Common myeloid progenitor, CD34-positive (primary cell): Measurements from ENCODE around the gene HOXA4.

Experiments
- CTCF ChIA-PET: fragments of 350-600 bp; sonication (Branson Sonifier 250); formaldehyde crosslinking; loops from one replicate; lab custom pipeline; 2021; ENCODE audit warnings: antibody characterized with exemption; lab: Charles Lee
- POLR2A ChIA-PET: fragments of 350-600 bp; sonication (Branson Sonifier 250); formaldehyde crosslinking; loops from one replicate; lab custom pipeline; 2021; ENCODE audit warnings: antibody characterized with exemption; lab: Charles Lee
- DNase-seq, 3 donors: peaks; one replicate each; pipeline versions ENCODE4 v3.0.0 to v3.0.0-alpha.2; 2013
- H3K27ac ChIP-seq, 2 experiments: 1 replicate in 1 of 2; 2 replicates in 1 of 2; pipeline ENCODE4 v1.7.0; 2013; ENCODE audit warnings: inconsistent platforms in 2 of 2, low read length in 2 of 2, mild to moderate bottlenecking in 2 of 2, low read depth in 1 of 2, moderate library complexity in 1 of 2; ENCODE audit not compliant: severe bottlenecking in 2 of 2, insufficient read depth in 1 of 2, poor library complexity in 1 of 2
- H3K27me3 ChIP-seq, 5 experiments: replicated peaks in 2 of 5; 1 replicate in 3 of 5; 2 replicates in 2 of 5; pipeline versions ENCODE4 v1.6.1 to v1.7.0; 2013; ENCODE audit warnings: low read length in 4 of 5, mild to moderate bottlenecking in 2 of 5, moderate library complexity in 2 of 5, inconsistent platforms in 1 of 5; ENCODE audit not compliant: insufficient read depth in 5 of 5, control insufficient read depth in 4 of 5
- H3K36me3 ChIP-seq, 4 experiments: 1 replicate in 2 of 4; 2 replicates in 2 of 4; pipeline versions ENCODE4 v1.6.1 to v1.7.0; 2013; ENCODE audit warnings: low read length in 3 of 4, control low read depth in 1 of 4, mild to moderate bottlenecking in 1 of 4; ENCODE audit not compliant: control insufficient read depth in 4 of 4, insufficient read depth in 4 of 4
- H3K4me1 ChIP-seq, 4 experiments: 1 replicate in 3 of 4; 2 replicates in 1 of 4; pipeline versions ENCODE4 v1.6.1 to v1.7.1; 2013; ENCODE audit warnings: low read length in 3 of 4, mild to moderate bottlenecking in 3 of 4, control low read depth in 1 of 4, inconsistent platforms in 1 of 4, moderate library complexity in 1 of 4; ENCODE audit not compliant: control insufficient read depth in 4 of 4, insufficient read depth in 4 of 4; ENCODE audit errors: control extremely low read depth in 1 of 4
- H3K4me3 ChIP-seq, 7 experiments: 1 replicate in 4 of 7; 2 replicates in 3 of 7; pipeline versions ENCODE4 v1.5.1 to v1.7.0; 2013; ENCODE audit warnings: mild to moderate bottlenecking in 7 of 7, low read length in 6 of 7, moderate library complexity in 6 of 7, inconsistent platforms in 2 of 7, low read depth in 2 of 7, control low read depth in 1 of 7; ENCODE audit not compliant: insufficient read depth in 4 of 7, control insufficient read depth in 1 of 7; ENCODE audit errors: extremely low read depth in 1 of 7
- H3K9me3 ChIP-seq, 5 experiments: 1 replicate in 4 of 5; 2 replicates in 1 of 5; pipeline versions ENCODE4 v1.6.1 to v1.7.1; 2013; ENCODE audit warnings: low read length in 4 of 5, mild to moderate bottlenecking in 2 of 5, inconsistent platforms in 1 of 5, low read depth in 1 of 5, moderate library complexity in 1 of 5; ENCODE audit not compliant: control insufficient read depth in 4 of 5, insufficient read depth in 2 of 5; ENCODE audit errors: control extremely low read depth in 1 of 5
- WGBS: methylation state at CpG from one replicate; pipeline ENCODE4 v1.1.5; 2013; ENCODE audit not compliant: insufficient coverage; 5-methylcytosine and 5-hydroxymethylcytosine counted together

The HOXA4 gene

GRCh38 chr7:27108390-27109127 lies 22.0 kb downstream of the HOXA4 start:
- H3K4me3 ChIP-seq, result no peak overlapping the region
- 99% methylated on average over 41 of the region's 41 CpGs for WGBS
- no peak overlapping the region for H3K27ac ChIP-seq
- H3K4me1 ChIP-seq, result peaks cover 0 to 3% (median 0%) of the 10 kb centered on the region in 4 experiments
- H3K9me3 ChIP-seq, result no peaks in the 10 kb centered on the region
- CTCF ChIA-PET, result interaction anchor here (1.0 to 1.3 kb wide), 3 partner anchors 8 to 23 kb away, joined by 3 to 5 read pairs (median 3); partner anchors contain the start of gene HOXA4
- H3K36me3 ChIP-seq, result peaks cover 5 to 62% (median 41%) of the 10 kb centered on the region in 4 experiments
- DNase-seq, result no peak
- peaks cover 0 to 23% (median 8%) of the 10 kb centered on the region in 5 experiments for H3K27me3 ChIP-seq
- POLR2A ChIA-PET, result no interaction called here

GRCh38 chr7:27107391-27108381 lies 22.9 kb downstream of the HOXA4 start:
- peaks cover 0 to 11% (median 5%) of the 10 kb centered on the region in 4 experiments for H3K4me1 ChIP-seq
- peaks cover 5 to 54% (median 36%) of the 10 kb centered on the region in 4 experiments for H3K36me3 ChIP-seq
- H3K27me3 ChIP-seq, result peaks cover 0 to 32% (median 15%) of the 10 kb centered on the region in 5 experiments
- no peak overlapping the region for H3K27ac ChIP-seq
- ChIA-PET CTCF (interaction anchor here (1.0 to 1.3 kb wide), 3 partner anchors 9 to 24 kb away, joined by 3 to 5 read pairs (median 3); partner anchors contain the start of gene HOXA4), POLR2A (no interaction called here)
- H3K4me3 ChIP-seq, result no peak overlapping the region
- no peak for DNase-seq
- WGBS, result 97% methylated on average over 37 of the region's 47 CpGs
- H3K9me3 ChIP-seq, result no peaks in the 10 kb centered on the region

- no peak for DNase-seq
- Histone ChIP-seq H3K4me1 (peaks cover 0 to 19% (median 11%) of the 10 kb centered on the region in 4 experiments), H3K4me3 (no peak overlapping the region), H3K36me3 (peaks cover 5 to 54% (median 36%) of the 10 kb centered on the region in 4 experiments), H3K27me3 (peaks cover 0 to 40% (median 17%) of the 10 kb centered on the region in 5 experiments), H3K27ac (no peak overlapping the region), H3K9me3 (no peaks in the 10 kb centered on the region)
- ChIA-PET CTCF (no interaction called here), POLR2A (no interaction called here)
- over 99% methylated on average over 8 of the region's 14 CpGs for WGBS
Measured at GRCh38 chr7:27106901-27107240, 23.7 kb downstream of the HOXA4 start.

GRCh38 chr7:27106181-27106900 lies 24.2 kb downstream of the HOXA4 start:
- H3K27me3 ChIP-seq, result peaks cover 3 to 45% (median 22%) of the 10 kb centered on the region in 5 experiments
- H3K4me3 ChIP-seq, result no peak overlapping the region
- H3K4me1 ChIP-seq, result peaks cover 0 to 19% (median 12%) of the 10 kb centered on the region in 4 experiments
- H3K27ac ChIP-seq, result no peak overlapping the region
- H3K9me3 ChIP-seq, result no peaks in the 10 kb centered on the region
- ChIA-PET POLR2A (interaction anchor here (1.2 kb wide), 1 partner anchor 12 kb away, joined by 3 read pairs; no protein-coding TSS in a partner anchor), CTCF (interaction anchor here (0.6 to 2.4 kb wide), 3 partner anchors 10 to 251 kb away, joined by 3 to 10 read pairs (median 5); partner anchors contain the start of gene HOXA1)
- H3K36me3 ChIP-seq, result peaks cover 4 to 51% (median 33%) of the 10 kb centered on the region in 4 experiments
- no peak for DNase-seq
- 91% methylated on average over 25 of the region's 44 CpGs for WGBS

GRCh38 chr7:27105301-27106031 lies 25.1 kb downstream of the HOXA4 start:
- CTCF ChIA-PET, result interaction anchor here (0.6 to 2.4 kb wide), 5 partner anchors 9 to 250 kb away, joined by 3 to 10 read pairs (median 5); partner anchors contain the start of gene HOXA1
- Histone ChIP-seq H3K4me1 (peaks cover 0 to 19% (median 12%) of the 10 kb centered on the region in 4 experiments), H3K27me3 (peaks cover 3 to 54% (median 31%) of the 10 kb centered on the region in 5 experiments), H3K36me3 (peaks cover 2 to 51% (median 25%) of the 10 kb centered on the region in 4 experiments), H3K4me3 (no peak overlapping the region), H3K27ac (no peak overlapping the region), H3K9me3 (no peaks in the 10 kb centered on the region)
- no peak for DNase-seq
- POLR2A ChIA-PET, result interaction anchor here (1.2 kb wide), 1 partner anchor 11 kb away, joined by 3 read pairs; no protein-coding TSS in a partner anchor
- WGBS, result 94% methylated on average over 5 of the region's 13 CpGs
